ENCODE measurements around the gene FRRS1L.

- TF ChIP-seq CTCF (IDR thresholded peaks at IDR 0.05 in 8 of 11, conservative IDR thresholded peaks at IDR 0.05 in 3 of 11) (no peak), POLR2AphosphoS5 (IDR thresholded peaks at IDR 0.05) (no peak)
Measured at GRCh38 chr9:109110329-109111021, 56.6 kb downstream of the FRRS1L start.

Measured in spleen (tissue), 7 donors.